ENCODE data around the gene LRRC17. TPM values are rescaled to one million over a fixed set of nuclear protein-coding genes. Genes with fewer than 3 reads are reported as not detected.

Gene LRRC17
- total and polyA plus RNA-seq, 9 of the 15 experiments (the other 6 are each of a cell fraction or from before 2014, with no cell fraction given): 0.03 to 0.18 (median 0.12) TPM; not detected in 5

DNA sequence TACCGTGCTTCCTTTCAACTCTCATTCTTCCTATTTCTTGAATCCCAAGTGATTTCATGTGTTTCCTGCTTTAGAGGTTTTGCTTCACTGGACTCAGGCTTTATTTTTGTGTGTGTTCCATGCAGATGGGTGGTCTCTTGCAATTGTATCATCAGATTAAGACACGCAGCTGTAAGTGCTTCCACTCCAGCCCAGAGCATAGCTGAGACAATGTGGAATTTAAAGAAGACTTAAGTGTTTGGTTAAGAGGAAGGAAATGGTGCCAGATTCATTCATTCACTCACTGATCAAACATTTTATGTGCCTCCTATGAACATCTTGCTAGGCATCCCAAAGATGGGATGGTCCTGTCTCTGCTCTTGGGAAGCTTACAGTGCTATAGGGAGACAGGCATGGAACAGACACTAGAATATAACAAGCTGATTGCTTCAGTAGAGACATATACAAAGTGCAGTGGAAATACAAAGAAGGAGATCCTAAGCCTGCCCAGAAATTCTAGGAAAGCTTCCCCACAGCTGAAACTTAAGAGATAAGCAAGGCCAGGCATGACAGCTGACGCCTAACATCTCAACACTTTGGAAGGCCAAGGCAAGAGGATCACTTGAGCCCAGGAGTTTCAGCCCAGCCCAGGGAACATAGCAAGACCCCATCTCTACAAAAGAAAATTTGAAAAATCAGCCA, 46.1 kb upstream of the LRRC17 start:
- ChIA-PET CTCF (ENCODE audit: low intra/inter-chr PET ratio) (no interaction called here), POLR2A (no interaction called here)
- no peak overlapping the region for H2AFZ ChIP-seq (ENCODE audit: low read depth, low read length)
- TF ChIP-seq, protein P1, sequence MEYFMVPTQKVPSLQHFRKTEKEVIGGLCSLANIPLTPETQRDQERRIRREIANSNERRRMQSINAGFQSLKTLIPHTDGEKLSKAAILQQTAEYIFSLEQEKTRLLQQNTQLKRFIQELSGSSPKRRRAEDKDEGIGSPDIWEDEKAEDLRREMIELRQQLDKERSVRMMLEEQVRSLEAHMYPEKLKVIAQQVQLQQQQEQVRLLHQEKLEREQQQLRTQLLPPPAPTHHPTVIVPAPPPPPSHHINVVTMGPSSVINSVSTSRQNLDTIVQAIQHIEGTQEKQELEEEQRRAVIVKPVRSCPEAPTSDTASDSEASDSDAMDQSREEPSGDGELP (CRISPR knock-in tag; IDR thresholded peaks at IDR 0.05; ENCODE audit: borderline replicate concordance): peak; percentile 40; the same call in 1 of the 2 replicates
- TF ChIP-seq RBBP5 (IDR thresholded peaks at IDR 0.05; ENCODE audit: borderline replicate concordance, insufficient read depth, low read length, poor library complexity, severe bottlenecking) (no peak), ZNF408 (CRISPR knock-in tag; IDR thresholded peaks at IDR 0.05; ENCODE audit: low read depth) (no peak), ZNF133 (CRISPR knock-in tag; IDR thresholded peaks at IDR 0.05) (no peak), TCF3 (CRISPR knock-in tag; IDR thresholded peaks at IDR 0.05) (0 out of 2 replicates have a peak, but pooled peaks have one; percentile 29), ARID1B (IDR thresholded peaks at IDR 0.05) (0 out of 2 replicates have a peak, but pooled peaks have one; percentile 14)
- in situ Hi-C loops (cut with MboI) (no loop called here), intact Hi-C loops (cut with micrococcal nuclease) (no loop called here)
- WGBS (ENCODE audit: insufficient coverage, low coverage, missing lambda C conversion rate): 59% methylated on average over 3 of the region's 3 CpGs
- H3K9ac ChIP-seq (ENCODE audit: insufficient read depth in 1 of 2, low read depth in 2 of 2, low read length in 2 of 2): no peak overlapping the region
- H3K79me2 ChIP-seq (ENCODE audit: control insufficient read depth, insufficient read depth, low read length): no peaks in the 10 kb centered on the region
- H3K36me3 ChIP-seq (ENCODE audit: control insufficient read depth, insufficient read depth, low read length): peaks cover 50% of the 10 kb centered on the region; the same call in 2 of the 3 replicates
- H3K4me3 ChIP-seq: no peak overlapping the region
- H4K20me1 ChIP-seq (replicated peaks; ENCODE audit: control insufficient read depth, insufficient read depth, low read length): no peaks in the 10 kb centered on the region
- no peak overlapping the region for H3K27ac ChIP-seq (ENCODE audit: extremely low read depth, low read depth, low read length)
- BruUV-seq (replicated peaks): no TSS peak
- no peaks in the 10 kb centered on the region for H3K9me3 ChIP-seq (replicated peaks; ENCODE audit: control insufficient read depth, insufficient read depth, low read depth, low read length)
- ATAC-seq: peak; percentile 29
- H3K9me1 ChIP-seq (ENCODE audit: control insufficient read depth, insufficient read depth, low read length): no peaks in the 10 kb centered on the region
- H3K4me1 ChIP-seq (replicated peaks in 1 of 2; ENCODE audit: control insufficient read depth in 2 of 2, insufficient read depth in 2 of 2, low read length in 2 of 2): no peaks in the 10 kb centered on the region
- FAIRE-seq: no peak
- H3K27me3 ChIP-seq (ENCODE audit: control insufficient read depth in 2 of 2, insufficient read depth in 2 of 2, low read length in 2 of 2): no peaks in the 10 kb centered on the region
- DNase-seq (ENCODE audit: extremely low read depth in 1 of 4, low spot score in 3 of 4): peak in 1 of 4 experiments; percentile 25
- H3K4me2 ChIP-seq (ENCODE audit: insufficient read depth, low read length): no peak overlapping the region; the same call in 1 of the 2 replicates
